ENCODE measurements around the gene AKTIP. TPM values are rescaled to one million over a fixed set of nuclear protein-coding genes. Genes with fewer than 3 reads are reported as not detected.
A peak's percentile ranks its signal among the peaks of the same experiment; 100 is the strongest.

Gene AKTIP
- total and polyA plus RNA-seq, 8 donors, result 8.7 to 18.6 (median 13.2) TPM

- H3K4me1 ChIP-seq, result no peaks in the 10 kb centered on the region
- H3K4me3 ChIP-seq, result no peak overlapping the region
- TF ChIP-seq CTCF (IDR thresholded peaks at IDR 0.05), result no peak
- no peak for FAIRE-seq
- H3K27ac ChIP-seq, result no peak overlapping the region
- H3K9me3 ChIP-seq, result no peaks in the 10 kb centered on the region
- ATAC-seq, result no peak
- no peaks in the 10 kb centered on the region for H3K27me3 ChIP-seq
- H3K36me3 ChIP-seq, result peaks cover 0 to 29% (median 14%) of the 10 kb centered on the region in 3 donors
- intact Hi-C loops (cut with DNase I), result no loop called here
- DNase-seq, result no peak
Observed at GRCh38 chr16:53486230-53486629, 16.8 kb downstream of the AKTIP start.

- no peak for TF ChIP-seq CTCF (IDR thresholded peaks at IDR 0.05)
- Histone ChIP-seq H3K27ac (no peak overlapping the region), H3K9me3 (no peaks in the 10 kb centered on the region), H3K4me1 (no peaks in the 10 kb centered on the region), H3K4me3 (no peak overlapping the region), H3K27me3 (no peaks in the 10 kb centered on the region), H3K36me3 (peaks cover 0 to 45% (median 15%) of the 10 kb centered on the region in 3 donors)
- 97 to 98% methylated on average over 2 of the region's 2 CpGs for WGBS, 2 donors
- intact Hi-C loops (cut with DNase I), result no loop called here
- DNase-seq (no peak), FAIRE-seq (no peak), ATAC-seq (no peak)
Observed at GRCh38 chr16:53484542-53484941, 18.5 kb downstream of the AKTIP start.

- FAIRE-seq (no peak), ATAC-seq (peak in 1 of 4 donors; percentile 54), DNase-seq (no peak)
- Histone ChIP-seq H3K27me3 (no peaks in the 10 kb centered on the region), H3K4me3 (no peak overlapping the region), H3K4me1 (no peaks in the 10 kb centered on the region), H3K9me3 (no peaks in the 10 kb centered on the region), H3K36me3 (peaks cover 0 to 45% (median 15%) of the 10 kb centered on the region in 3 donors), H3K27ac (no peak overlapping the region)
- WGBS, 2 donors, result 93 to 94% methylated on average over 2 of the region's 2 CpGs
- no peak for TF ChIP-seq CTCF (IDR thresholded peaks at IDR 0.05)
- intact Hi-C loops (cut with DNase I), result no loop called here
Observed at GRCh38 chr16:53482123-53482522, 20.9 kb downstream of the AKTIP start.

GRCh38 chr16:53480394-53480793 is 22.6 kb downstream of the AKTIP start:
- TF ChIP-seq CTCF (IDR thresholded peaks at IDR 0.05), result no peak
- H3K27me3 ChIP-seq, result no peaks in the 10 kb centered on the region
- no peak for DNase-seq

GRCh38 chr16:53478965-53479364 is 24.0 kb downstream of the AKTIP start:
- no peak for TF ChIP-seq CTCF (IDR thresholded peaks at IDR 0.05)
- FAIRE-seq (no peak), DNase-seq (no peak), ATAC-seq (no peak)
- Histone ChIP-seq H3K4me1 (no peaks in the 10 kb centered on the region), H3K36me3 (peaks cover 0 to 40% (median 8%) of the 10 kb centered on the region in 3 donors), H3K27me3 (no peaks in the 10 kb centered on the region), H3K4me3 (no peak overlapping the region), H3K9me3 (no peaks in the 10 kb centered on the region), H3K27ac (no peak overlapping the region)
- intact Hi-C loops (cut with DNase I), result no loop called here
- WGBS, 2 donors, result 92 to 93% methylated on average over 5 of the region's 5 CpGs

More at GRCh38 chr16:53480394-53480793, 22.6 kb downstream of the AKTIP start:
- ATAC-seq, result no peak
- Histone ChIP-seq H3K4me1 (no peaks in the 10 kb centered on the region), H3K36me3 (peaks cover 0 to 45% (median 15%) of the 10 kb centered on the region in 3 donors), H3K9me3 (no peaks in the 10 kb centered on the region), H3K4me3 (no peak overlapping the region), H3K27ac (no peak overlapping the region)
- 91 to 100% methylated on average over 1 of the region's 1 CpG for WGBS, 2 donors
- FAIRE-seq, result no peak
- intact Hi-C loops (cut with DNase I), result no loop called here

Data from pancreas (tissue), 10 donors.